GM23248 (cell line): ENCODE data around the gene POLL.

Experiments used
- EZH2 ChIP-seq: fragments of 200-600 bp; sonication (generic); IDR thresholded peaks from 2 replicates; pipeline ENCODE4 v1.6.1; 2018; ENCODE audit warnings: antibody characterized with exemption, mild to moderate bottlenecking; ENCODE audit not compliant: insufficient read depth, poor library complexity, severe bottlenecking
- EZH2phosphoT487 ChIP-seq: fragments of 200-600 bp; sonication (generic); IDR thresholded peaks from 2 replicates; pipeline ENCODE4 v1.6.1; 2018; ENCODE audit warnings: antibody characterized with exemption, moderate library complexity, mild to moderate bottlenecking, low read depth; ENCODE audit not compliant: insufficient read depth

GRCh38 chr10:101630633-101630920 lies 42.5 kb upstream of the POLL start:
- TF ChIP-seq EZH2phosphoT487 (no peak), EZH2 (no peak)
